ENCODE measurements around the gene LUZP2. TPM values are rescaled to one million over a fixed set of nuclear protein-coding genes. Genes with fewer than 3 reads are reported as not detected.

The LUZP2 gene
- polyA plus RNA-seq, 3 donors = 0.04 to 0.34 TPM; not detected in 1

- H3K27ac ChIP-seq (ENCODE audit: low read depth, low read length) = no peak overlapping the region
- WGBS, 3 donors = 75 to 82% (median 76%) methylated on average over 1 of the region's 1 CpG
Measured at GRCh38 chr11:24683583-24683982, 186.7 kb downstream of the LUZP2 start.

DNA sequence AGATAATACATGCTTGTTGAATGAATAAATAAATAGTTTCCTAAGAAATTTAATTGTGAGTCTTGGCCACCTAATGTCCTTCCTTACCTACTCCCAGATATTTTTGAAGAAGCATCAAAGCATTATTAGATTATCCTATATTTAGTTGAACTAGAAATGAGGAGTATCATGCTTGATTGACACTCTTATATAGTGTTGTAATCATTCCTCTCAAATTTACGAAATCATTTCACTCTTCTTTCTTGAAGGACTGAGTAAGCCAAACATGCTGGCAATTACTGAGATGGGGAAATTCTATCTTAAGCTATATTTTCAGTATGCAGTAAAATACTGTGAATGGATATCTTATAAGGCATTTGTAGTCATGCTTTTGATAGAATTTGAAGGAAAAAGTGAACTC lies 189.0 kb downstream of the LUZP2 start:
- 69 to 83% (median 83%) methylated on average over 1 of the region's 1 CpG for WGBS, 3 donors
- no peak overlapping the region for H3K27ac ChIP-seq (ENCODE audit: low read depth, low read length)

- H3K27ac ChIP-seq (ENCODE audit: low read depth, low read length) = no peak overlapping the region
- WGBS, 3 donors = 83 to 94% (median 90%) methylated on average over 3 of the region's 3 CpGs
Measured at GRCh38 chr11:24687531-24688147, 190.8 kb downstream of the LUZP2 start.

DNA sequence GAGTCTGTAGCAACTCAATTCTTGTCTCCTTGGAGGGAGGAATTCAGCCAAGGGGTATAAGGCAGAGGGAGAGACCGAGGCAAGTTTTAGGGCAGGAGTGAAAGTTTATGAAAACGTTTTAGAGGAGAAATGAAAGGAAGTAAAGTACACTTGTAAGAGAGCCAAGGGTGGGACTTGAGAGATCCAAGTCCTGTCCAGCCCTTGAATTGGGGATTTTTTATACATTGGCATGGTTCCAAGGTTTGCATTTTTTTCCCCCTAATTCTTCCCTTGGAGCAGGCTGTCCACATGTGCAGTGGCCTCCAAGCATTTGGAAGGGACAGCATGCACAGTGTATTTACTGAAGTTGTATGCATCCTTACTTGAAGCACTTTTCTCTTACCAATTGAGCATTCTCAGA lies 192.1 kb downstream of the LUZP2 start:
- H3K27ac ChIP-seq (ENCODE audit: low read depth, low read length) = no peak overlapping the region
- WGBS, 3 donors = 37 to 63% (median 51%) methylated on average over 2 of the region's 2 CpGs

- WGBS, 3 donors = 78 to 86% (median 85%) methylated on average over 3 of the region's 3 CpGs
- H3K27ac ChIP-seq (ENCODE audit: low read depth, low read length) = no peak overlapping the region
Measured at GRCh38 chr11:24697522-24698111, 200.8 kb downstream of the LUZP2 start.

- no peak overlapping the region for H3K27ac ChIP-seq (ENCODE audit: low read depth, low read length)
Measured at GRCh38 chr11:24704716-24705115, 207.9 kb downstream of the LUZP2 start.

DNA sequence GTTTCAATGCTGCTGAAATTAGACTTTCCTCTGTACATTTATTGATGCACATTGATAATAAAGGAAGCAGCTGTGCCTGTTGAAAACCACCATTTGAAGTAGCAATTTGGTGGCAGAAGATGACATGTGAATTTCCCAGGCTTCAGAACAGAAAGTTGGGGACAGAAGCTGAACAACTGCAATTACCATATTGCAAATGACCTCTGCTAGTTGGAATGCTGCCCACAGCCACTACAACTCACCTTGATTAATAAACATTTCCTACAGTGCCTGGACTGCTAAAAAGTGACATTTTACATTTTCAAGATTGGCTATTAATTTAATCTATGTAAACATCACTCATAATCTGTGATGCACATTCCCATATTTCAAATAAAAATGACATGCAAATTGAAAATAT lies 208.6 kb downstream of the LUZP2 start:
- H3K27ac ChIP-seq (ENCODE audit: low read depth, low read length) = no peak overlapping the region

DNA sequence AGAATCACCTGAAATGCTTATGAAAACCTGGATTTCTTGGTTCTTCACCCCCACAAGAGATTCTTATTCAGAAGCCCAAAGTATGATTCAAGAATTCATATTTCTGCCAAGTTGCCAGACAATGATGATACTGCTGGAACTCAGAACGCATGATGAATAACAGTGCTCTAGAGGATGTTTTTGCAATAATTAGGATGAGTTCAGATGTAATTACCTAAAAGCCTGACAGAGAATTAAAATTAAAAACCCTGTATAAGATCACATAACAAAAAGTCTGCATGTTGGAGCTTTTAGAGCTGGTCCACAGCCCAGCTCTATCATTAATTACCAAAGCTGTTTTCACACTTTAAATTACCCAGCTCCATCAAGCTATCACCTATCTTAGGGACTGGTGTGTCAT lies 211.8 kb downstream of the LUZP2 start:
- WGBS, 3 donors = 74 to 87% (median 79%) methylated on average over 1 of the region's 1 CpG
- no peak overlapping the region for H3K27ac ChIP-seq (ENCODE audit: low read depth, low read length)

DNA sequence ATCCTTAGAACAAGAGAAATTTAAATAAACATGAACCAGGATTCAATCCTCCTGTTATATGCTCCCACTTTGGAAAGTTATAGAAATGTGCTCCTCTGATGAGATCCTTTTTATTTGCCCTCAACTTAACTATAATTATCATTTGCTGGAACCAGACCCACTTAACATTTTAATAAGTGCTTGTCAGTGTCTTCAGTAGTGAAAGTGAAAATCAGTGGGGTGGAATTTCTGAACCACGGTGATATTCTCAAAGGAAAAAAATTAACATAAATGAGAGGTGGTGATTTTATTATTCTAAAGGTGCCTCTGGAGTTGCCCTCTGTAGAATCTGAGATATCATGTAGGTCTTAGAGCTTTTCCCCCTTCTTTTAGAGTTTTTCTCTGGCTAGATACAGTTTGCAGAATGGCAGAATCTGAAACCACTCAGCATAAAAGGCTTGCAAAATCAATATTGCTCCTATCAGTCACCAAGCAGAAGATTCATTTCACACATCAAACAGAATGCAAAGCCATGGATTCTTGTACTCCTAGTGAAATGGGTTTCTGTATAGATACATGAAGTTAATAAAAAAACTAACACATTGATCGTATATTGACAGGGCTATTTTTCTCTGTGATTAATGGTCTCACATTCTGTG lies 213.2 kb downstream of the LUZP2 start:
- H3K27ac ChIP-seq (ENCODE audit: low read depth, low read length) = no peak overlapping the region
- WGBS, 3 donors = 48 to 56% (median 55%) methylated on average over 2 of the region's 2 CpGs

GRCh38 chr11:24714601-24715000 lies 217.7 kb downstream of the LUZP2 start:
- no peak overlapping the region for H3K27ac ChIP-seq (ENCODE audit: low read depth, low read length)
- 63 to 83% (median 82%) methylated on average over 1 of the region's 1 CpG for WGBS, 3 donors

DNA sequence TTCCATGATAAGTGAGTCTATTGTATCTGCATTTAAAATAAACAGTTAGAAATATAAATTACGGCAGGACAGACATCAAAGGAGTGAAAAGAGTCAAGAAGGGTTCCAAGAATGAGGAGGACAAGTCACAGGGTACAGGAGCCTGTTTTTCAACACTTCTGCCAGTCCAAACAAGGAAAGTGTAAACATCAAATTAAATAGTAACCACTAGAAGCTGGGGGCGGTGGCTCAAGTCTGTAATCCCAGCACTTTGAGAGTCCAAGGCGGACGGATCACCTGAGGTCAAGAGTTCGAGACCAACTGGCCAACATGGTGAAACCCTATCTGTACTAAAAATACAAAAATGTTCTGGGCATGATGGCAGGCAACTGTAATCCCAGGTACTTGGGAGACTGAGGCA lies 219.6 kb downstream of the LUZP2 start:
- no peak overlapping the region for H3K27ac ChIP-seq (ENCODE audit: low read depth, low read length)
- WGBS, 3 donors = 60 to 90% (median 84%) methylated on average over 5 of the region's 5 CpGs

GRCh38 chr11:24723231-24723630 lies 226.4 kb downstream of the LUZP2 start:
- WGBS, 3 donors = 91 to 94% (median 92%) methylated on average over 5 of the region's 5 CpGs
- no peak overlapping the region for H3K27ac ChIP-seq (ENCODE audit: low read depth, low read length)

- 74 to 86% (median 83%) methylated on average over 1 of the region's 1 CpG for WGBS, 3 donors
Measured at GRCh38 chr11:24731554-24731953, 234.7 kb downstream of the LUZP2 start.

GRCh38 chr11:24734742-24735237 lies 237.9 kb downstream of the LUZP2 start:
- no peak overlapping the region for H3K27ac ChIP-seq (ENCODE audit: low read depth, low read length)
- 45 to 48% (median 46%) methylated on average over 3 of the region's 3 CpGs for WGBS, 3 donors

More at GRCh38 chr11:24731554-24731953, 234.7 kb downstream of the LUZP2 start:
- H3K27ac ChIP-seq (ENCODE audit: low read depth, low read length) = no peak overlapping the region

- 47 to 57% (median 53%) methylated on average over 2 of the region's 2 CpGs for WGBS, 3 donors
Measured at GRCh38 chr11:24738972-24739371, 242.1 kb downstream of the LUZP2 start.

DNA sequence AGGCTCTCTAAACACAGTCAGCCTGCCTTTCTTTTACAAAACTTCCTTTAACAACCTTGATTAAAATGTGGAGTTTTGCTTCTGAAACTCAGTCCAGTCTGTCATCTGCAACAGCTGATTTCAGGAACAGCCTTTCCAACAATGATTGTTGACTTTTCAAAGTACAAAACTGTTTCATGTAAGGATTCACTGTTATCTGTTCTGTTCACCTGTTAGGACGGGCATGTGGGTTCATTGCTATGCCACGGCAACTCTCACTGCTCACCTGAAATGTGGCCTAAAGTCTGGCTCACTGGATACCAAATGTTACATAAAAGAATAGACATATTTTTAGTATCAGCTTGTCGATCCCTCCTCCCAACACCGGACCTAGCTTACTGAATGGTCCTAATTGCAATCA lies 242.8 kb downstream of the LUZP2 start:
- WGBS, 3 donors = 80 to 88% (median 86%) methylated on average over 4 of the region's 4 CpGs
- H3K27ac ChIP-seq (ENCODE audit: low read depth, low read length) = no peak overlapping the region

More at GRCh38 chr11:24738972-24739371, 242.1 kb downstream of the LUZP2 start:
- H3K27ac ChIP-seq (ENCODE audit: low read depth, low read length) = no peak overlapping the region

- H3K27ac ChIP-seq (ENCODE audit: low read depth, low read length) = no peak overlapping the region
- 78 to 82% (median 79%) methylated on average over 5 of the region's 5 CpGs for WGBS, 3 donors
Measured at GRCh38 chr11:24747275-24748251, 250.7 kb downstream of the LUZP2 start.

DNA sequence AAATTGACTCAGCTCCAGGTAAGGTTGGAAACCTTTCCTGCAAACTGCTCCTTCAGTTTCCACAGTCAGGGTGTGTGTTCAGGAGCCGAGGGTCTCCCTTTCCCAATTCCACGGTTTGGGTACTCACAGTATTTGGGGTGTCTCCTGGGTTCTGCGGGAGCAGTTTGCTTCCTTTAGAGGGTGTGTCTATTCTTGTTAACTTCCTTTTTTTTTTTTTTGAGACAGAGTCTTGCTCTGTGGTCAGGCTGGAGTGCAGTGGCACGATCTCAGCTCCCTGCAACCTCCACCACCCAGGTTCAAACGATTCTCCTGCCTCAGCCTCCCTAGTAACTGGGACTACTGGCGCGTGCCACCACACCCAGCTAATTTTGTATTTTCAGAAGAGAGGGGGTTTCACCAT lies 251.4 kb downstream of the LUZP2 start:
- no peak overlapping the region for H3K27ac ChIP-seq (ENCODE audit: low read depth, low read length)
- WGBS, 3 donors = 47 to 77% (median 70%) methylated on average over 7 of the region's 7 CpGs

- no peak overlapping the region for H3K27ac ChIP-seq (ENCODE audit: low read depth, low read length)
Measured at GRCh38 chr11:24754406-24754805, 257.6 kb downstream of the LUZP2 start.
